GM12878 (cell line): Measurements from ENCODE around the gene ATRN. TPM values are rescaled to one million over a fixed set of nuclear protein-coding genes. Genes with fewer than 3 reads are reported as not detected.

Experiments
- ATAC-seq: fragments of 200-7000 bp; cut with Tn5 transposase; 3 replicates; pipeline ENCODE4 v1.9.1; 2020; ENCODE audit warnings: mild to moderate bottlenecking, moderate library complexity
- BruUV-seq: library from RNA; stranded (reverse); fragments of 400-500 nt; replicated peaks from 2 replicates; lab custom pipeline; 2021; lab: Mats Ljungman, UMichigan
- CTCF ChIA-PET: fragments of 300-600 bp; sonication (Branson Sonifier 250); formaldehyde crosslinking; extraction: SDS; loops from one replicate; lab custom pipeline; 2021; ENCODE audit warnings: inconsistent platforms; lab: Yijun Ruan, JAX
- POLR2A ChIA-PET: fragments of 350-600 bp; formaldehyde crosslinking; extraction: SDS; loops from one replicate; lab custom pipeline; 2021; ENCODE audit warnings: inconsistent platforms; lab: Charles Lee
- RAD21 ChIA-PET: fragments of 300-600 bp; sonication (Branson Sonifier 250); formaldehyde crosslinking; loops from one replicate; lab custom pipeline; 2023; ENCODE audit warnings: antibody characterized with exemption; ENCODE audit not compliant: unreplicated experiment; lab: Charles Lee
- SMC1A ChIA-PET: fragments of 300-600 bp; sonication (Branson Sonifier 250); formaldehyde crosslinking; loops from one replicate; lab custom pipeline; 2023; ENCODE audit not compliant: unreplicated experiment, uncharacterized antibody; lab: Charles Lee
- DNase-seq: peaks from one replicate; pipeline ENCODE4 v3.0.0-alpha.2; 2011; ENCODE audit warnings: low read depth, low spot score
- FAIRE-seq: peaks from 3 replicates; lab custom pipeline; 2011; peaks lifted over from hg19 to GRCh38; lab: Jason Lieb, UNC
- H2AFZ ChIP-seq: 2 replicates; pipeline ENCODE4 v1.6.0; 2011; ENCODE audit warnings: low read depth, low read length, control low read depth; ENCODE audit not compliant: control insufficient read depth
- H3K27ac ChIP-seq: 2 replicates; pipeline ENCODE4 v1.5.1; 2011; ENCODE audit warnings: control low read depth; ENCODE audit not compliant: control insufficient read depth, insufficient read depth
- H3K27me3 ChIP-seq, 2 experiments: replicated peaks in 1 of 2; 2 replicates each; pipeline versions ENCODE4 v1.6.0 to v1.6.1; 2011; ENCODE audit warnings: low read length in 1 of 2; ENCODE audit not compliant: control insufficient read depth in 2 of 2, insufficient read depth in 2 of 2
- H3K36me3 ChIP-seq, 2 experiments: 2 replicates each; pipeline ENCODE4 v1.5.1; 2011; ENCODE audit warnings: low read length in 1 of 2; ENCODE audit not compliant: control insufficient read depth in 2 of 2, insufficient read depth in 2 of 2
- H3K4me1 ChIP-seq: 2 replicates; pipeline ENCODE4 v1.6.1; 2011; ENCODE audit warnings: mild to moderate bottlenecking, low read length, moderate library complexity, mixed read lengths; ENCODE audit not compliant: control insufficient read depth, insufficient read depth
- H3K4me2 ChIP-seq: 2 replicates; pipeline ENCODE4 v1.6.0; 2011; ENCODE audit warnings: control low read depth; ENCODE audit not compliant: control insufficient read depth, insufficient read depth
- H3K4me3 ChIP-seq: fragments of 200-600 bp; sonication (generic); 2 replicates; pipeline ENCODE4 v1.5.1; 2016
- H3K79me2 ChIP-seq: 2 replicates; pipeline ENCODE4 v1.6.0; 2011; ENCODE audit warnings: low read length; ENCODE audit not compliant: control insufficient read depth, insufficient read depth
- H3K9ac ChIP-seq: 2 replicates; pipeline ENCODE4 v1.8.0; 2011; ENCODE audit warnings: low read length, control low read depth, mixed read lengths; ENCODE audit not compliant: control insufficient read depth, insufficient read depth
- H3K9me3 ChIP-seq: replicated peaks from 3 replicates; pipeline ENCODE4 v1.5.1; 2011; ENCODE audit warnings: mild to moderate bottlenecking, low read length; ENCODE audit not compliant: control insufficient read depth, insufficient read depth
- H4K20me1 ChIP-seq: 2 replicates; pipeline ENCODE4 v1.6.0; 2011; ENCODE audit not compliant: control insufficient read depth, insufficient read depth
- ATF7 ChIP-seq: fragments of 450-650 bp; IDR thresholded peaks from 2 replicates; pipeline ENCODE4 v1.6.1; 2016; ENCODE audit warnings: low read depth, mild to moderate bottlenecking
- BHLHE40 ChIP-seq, 2 experiments: fragments of 450-650 bp in 1 of 2; IDR thresholded peaks; 2 replicates each; pipeline ENCODE4 v1.6.1; 2011 to 2017; ENCODE audit warnings: low read depth in 2 of 2, borderline replicate concordance in 1 of 2, improper control_type of control experiment in 1 of 2, low read length in 1 of 2, mild to moderate bottlenecking in 1 of 2
- IKZF2 ChIP-seq, 2 experiments: fragments of 450-650 bp; IDR thresholded peaks; 2 replicates each; pipeline ENCODE4 v1.6.1; 2017; ENCODE audit warnings: mild to moderate bottlenecking in 2 of 2, moderate library complexity in 2 of 2
- PBX3 ChIP-seq: IDR thresholded peaks from 2 replicates; pipeline ENCODE4 v1.6.1; 2011; ENCODE audit warnings: mild to moderate bottlenecking, low read depth, low read length, moderate library complexity; ENCODE audit not compliant: insufficient replicate concordance
- RAD51 ChIP-seq: fragments of 450-650 bp; IDR thresholded peaks from 2 replicates; pipeline ENCODE4 v1.6.1; 2016; ENCODE audit warnings: moderate library complexity, mild to moderate bottlenecking, inconsistent platforms
- RUNX3 ChIP-seq: IDR thresholded peaks from 2 replicates; pipeline ENCODE4 v1.6.1; 2012; ENCODE audit warnings: low read length, inconsistent platforms
- SPI1 ChIP-seq: IDR thresholded peaks from 2 replicates; pipeline ENCODE4 v1.6.1; 2011; ENCODE audit warnings: low read depth, mild to moderate bottlenecking, low read length, moderate library complexity, borderline replicate concordance; ENCODE audit not compliant: insufficient read depth
- ZNF384 ChIP-seq: IDR thresholded peaks from 2 replicates; pipeline ENCODE4 v1.6.1; 2012; ENCODE audit warnings: low read depth, mild to moderate bottlenecking, low read length, improper control_type of control experiment, borderline replicate concordance
- ZSCAN29 ChIP-seq: fragments of 450-650 bp; IDR thresholded peaks from 2 replicates; pipeline ENCODE4 v1.6.1; 2017; ENCODE audit warnings: mild to moderate bottlenecking, moderate library complexity
- WGBS: methylation state at CpG from one replicate; pipeline ENCODE4 v1.1.6; 2016; ENCODE audit warnings: low lambda C conversion rate; ENCODE audit not compliant: insufficient replicate concordance, insufficient coverage; ENCODE audit errors: missing lambda C conversion rate; 5-methylcytosine and 5-hydroxymethylcytosine counted together
- in situ Hi-C: fragments of 300-500 bp; cut with MboI; formaldehyde crosslinking; loops from 9 replicates; pipeline ENCODE4 v1.14.3; 2018; ENCODE audit warnings: mixed read lengths
- intact Hi-C: fragments of 100-400 bp; cut with micrococcal nuclease; formaldehyde crosslinking; loops from one replicate; pipeline ENCODE4 v1.14.2; 2022; ENCODE audit not compliant: unreplicated experiment
- polyA plus RNA-seq, 11 experiments: library from polyadenylated mRNA; depleted of rRNA in 4 of 11; unstranded in 6 of 11; stranded (reverse) in 5 of 11; fragments of >200 nt; fragmentation: Nextera tagmentation in 4 of 11; fragmentation: Illumina TruSeq in 1 of 11; extraction: Ambion mirVana in 4 of 11; extraction: Trizol in 1 of 11; gene quantifications; 1 replicate in 1 of 11; 2 replicates in 10 of 11; pipeline versions ENCODE4 v1.2.1 to v1.2.3, GENCODE V29; 2011 to 2016; ENCODE audit warnings: inconsistent platforms in 2 of 11, missing spikeins in 2 of 11, low read depth in 1 of 11
- total RNA-seq, 4 experiments: library from RNA; depleted of rRNA in 3 of 4; stranded (reverse); fragments of >200 nt in 3 of 4; fragmentation: Illumina TruSeq in 1 of 4; extraction: Trizol in 1 of 4; gene quantifications; 2 replicates each; pipeline versions ENCODE4 v1.2.1 to v1.2.3, GENCODE V29; 2013 to 2021
- TF ChIP-seq, protein P1 (sequence below): fragments of 450-650 bp; IDR thresholded peaks from 2 replicates; pipeline ENCODE4 v1.6.1; 2016; ENCODE audit warnings: mild to moderate bottlenecking

ATRN gene
- total and polyA plus RNA-seq, 10 of the 15 experiments (the other 5 are each of a cell fraction or from before 2014, with no cell fraction given) = 0.71 to 11.6 (median 6.9) TPM

GRCh38 chr20:3434232-3434631 lies 36.6 kb upstream of the ATRN start:
- H3K27ac ChIP-seq = no peak overlapping the region
- no peak overlapping the region for H2AFZ ChIP-seq
- POLR2A ChIA-PET = no interaction called here
- TF ChIP-seq SPI1 = peak; percentile 76; the same call in 1 of the 2 replicates
- TF ChIP-seq BHLHE40 (IDR thresholded peaks at IDR 0.05; ENCODE audit: borderline replicate concordance in 1 of 2, low read depth in 2 of 2, low read length in 1 of 2) = peak in 1 of 2 experiments; percentile 65; a peak in 1 of 4 replicates
- TF ChIP-seq, protein P1, sequence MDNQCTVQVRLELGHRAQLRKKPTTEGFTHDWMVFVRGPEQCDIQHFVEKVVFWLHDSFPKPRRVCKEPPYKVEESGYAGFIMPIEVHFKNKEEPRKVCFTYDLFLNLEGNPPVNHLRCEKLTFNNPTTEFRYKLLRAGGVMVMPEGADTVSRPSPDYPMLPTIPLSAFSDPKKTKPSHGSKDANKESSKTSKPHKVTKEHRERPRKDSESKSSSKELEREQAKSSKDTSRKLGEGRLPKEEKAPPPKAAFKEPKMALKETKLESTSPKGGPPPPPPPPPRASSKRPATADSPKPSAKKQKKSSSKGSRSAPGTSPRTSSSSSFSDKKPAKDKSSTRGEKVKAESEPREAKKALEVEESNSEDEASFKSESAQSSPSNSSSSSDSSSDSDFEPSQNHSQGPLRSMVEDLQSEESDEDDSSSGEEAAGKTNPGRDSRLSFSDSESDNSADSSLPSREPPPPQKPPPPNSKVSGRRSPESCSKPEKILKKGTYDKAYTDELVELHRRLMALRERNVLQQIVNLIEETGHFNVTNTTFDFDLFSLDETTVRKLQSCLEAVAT = 0 out of 2 replicates have a peak, but pooled peaks have one; percentile 30
- TF ChIP-seq PBX3 = no peak
- TF ChIP-seq ZNF384 = 0 out of 2 replicates have a peak, but pooled peaks have one; percentile 25
- no peak for TF ChIP-seq ZSCAN29
- 0 out of 2 replicates have a peak, but pooled peaks have one; percentile 12 for TF ChIP-seq RAD51
- TF ChIP-seq IKZF2 (IDR thresholded peaks at IDR 0.05) = 0 out of 4 replicates have a peak, but pooled peaks of 1 of the 2 experiments have one; percentile 9
- TF ChIP-seq RUNX3 = no peak
- TF ChIP-seq ATF7 = peak; percentile 95
- DNase-seq (no peak), FAIRE-seq (no peak), ATAC-seq (peak; percentile 59; the same call in 2 of the 3 replicates)
- SMC1A ChIA-PET = no interaction called here
- no peaks in the 10 kb centered on the region for H3K27me3 ChIP-seq
- H3K36me3 ChIP-seq = no peaks in the 10 kb centered on the region
- no peaks in the 10 kb centered on the region for H3K9me3 ChIP-seq
- H3K4me3 ChIP-seq = no peak overlapping the region
- in situ Hi-C loops (no loop called here), intact Hi-C loops (no loop called here)
- H3K4me1 ChIP-seq = peaks cover 7% of the 10 kb centered on the region
- no peak overlapping the region for H3K9ac ChIP-seq
- no peaks in the 10 kb centered on the region for H4K20me1 ChIP-seq
- WGBS = 69% methylated on average over 6 of the region's 6 CpGs
- no TSS peak for BruUV-seq
- CTCF ChIA-PET = no interaction called here
- H3K79me2 ChIP-seq = no peaks in the 10 kb centered on the region
- no peak overlapping the region for H3K4me2 ChIP-seq
- RAD21 ChIA-PET = no interaction called here
